ENCODE data around the gene VSTM2B. TPM values are rescaled to one million over a fixed set of nuclear protein-coding genes. Genes with fewer than 3 reads are reported as not detected.

The VSTM2B gene
- polyA plus RNA-seq, 1 donor (not counting 4 experiments of a cell fraction or from before 2014, with no cell fraction given) = not detected

DNA sequence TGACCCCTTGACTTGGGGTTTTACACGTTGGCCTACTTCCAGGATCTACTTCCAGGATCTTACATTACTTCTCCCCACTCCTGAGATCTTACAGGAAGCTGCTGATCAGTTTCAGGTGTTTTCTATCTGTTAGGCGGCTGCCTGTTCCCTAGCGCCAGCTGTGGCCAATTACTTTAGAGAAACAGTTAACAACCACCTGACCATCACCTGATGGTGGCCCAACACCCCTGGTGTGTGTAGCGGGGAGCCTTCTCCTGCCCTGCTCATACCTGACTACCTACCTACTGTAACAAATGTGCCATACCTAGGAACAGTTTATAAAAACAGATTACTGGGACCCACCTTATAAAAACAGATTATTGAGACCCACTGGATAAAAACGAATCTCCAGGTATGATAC, 77.5 kb downstream of the VSTM2B start:
- TF ChIP-seq CTCF (optimal IDR thresholded peaks at IDR 0.05 in 1 of 3, IDR thresholded peaks at IDR 0.05 in 1 of 3, conservative IDR thresholded peaks at IDR 0.05 in 1 of 3; ENCODE audit: extremely low read depth in 1 of 3, insufficient read depth in 2 of 3, low read length in 3 of 3) = no peak
- TF ChIP-seq EZH2 (IDR thresholded peaks at IDR 0.05; ENCODE audit: low read length) = no peak

DNA sequence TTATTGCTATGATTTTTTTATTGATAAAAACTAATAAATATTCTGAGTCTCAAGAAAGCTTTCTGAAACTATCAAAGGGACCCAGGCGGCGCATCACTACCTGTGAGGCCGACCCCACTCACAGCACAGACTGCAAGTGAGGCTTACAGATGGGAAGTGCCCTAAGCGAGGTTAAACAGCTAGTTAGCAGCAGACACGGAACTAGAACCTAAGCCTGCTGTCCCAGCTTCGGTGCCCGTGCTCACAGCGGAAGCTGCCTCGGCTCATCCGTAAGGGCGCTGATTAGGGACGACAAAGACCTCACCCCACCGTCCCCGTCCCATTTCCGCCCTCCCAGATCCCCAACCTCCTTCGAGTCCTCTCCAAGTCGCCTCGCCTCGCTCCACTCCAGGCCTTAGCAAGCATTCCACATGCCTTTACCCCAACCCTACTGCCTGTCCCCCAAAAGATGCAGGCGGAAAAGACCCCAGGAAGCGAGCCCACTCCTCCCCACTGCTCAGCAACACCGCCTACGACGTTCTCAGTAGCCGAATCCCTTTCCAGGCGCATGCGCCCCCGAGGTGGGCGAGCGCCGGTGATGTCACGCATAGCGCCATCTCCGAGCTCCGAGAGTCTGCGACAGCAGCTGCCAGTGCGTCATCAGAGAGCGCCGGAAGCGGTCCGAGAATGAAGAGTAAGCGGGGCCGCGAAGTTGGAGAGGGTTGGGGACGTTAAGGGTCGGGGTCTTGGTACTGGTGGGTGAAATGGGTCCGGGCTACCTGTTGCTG, 80.0 kb downstream of the VSTM2B start, which contains the start of gene POP4:
Gene POP4, plus strand, starts transcription at position 631 of the 767 bp plus-strand sequence. Its CDS starts 36 bp downstream, at position 667.
- Histone ChIP-seq H3K4me1 (ENCODE audit: control insufficient read depth, extremely low read depth, insufficient read depth, low read length) (peaks cover 6% of the 10 kb centered on the region), H3K9me3 (ENCODE audit: control insufficient read depth, low read depth, low read length) (no peaks in the 10 kb centered on the region), H3K27ac (ENCODE audit: control insufficient read depth, insufficient read depth, low read length) (peak within 1 kb of the TSS; percentile 88), H3K9ac (ENCODE audit: control insufficient read depth, extremely low read depth, insufficient read depth, low read length) (peak within 1 kb of the TSS; percentile 95), H3K79me2 (ENCODE audit: control insufficient read depth, insufficient read depth, low read length) (peaks cover 19% of the 10 kb centered on the region), H3K36me3 (ENCODE audit: control insufficient read depth in 2 of 2, extremely low read depth in 1 of 2, insufficient read depth in 2 of 2, low read length in 2 of 2) (peaks cover 6 to 18% of the 10 kb centered on the region in 2 experiments), H4K20me1 (ENCODE audit: control insufficient read depth, extremely low read depth, insufficient read depth, low read length) (no peaks in the 10 kb centered on the region), H3K4me2 (ENCODE audit: control insufficient read depth, extremely low read depth, insufficient read depth, low read depth, low read length) (peak within 1 kb of the TSS; percentile 99), H3K27me3 (ENCODE audit: control insufficient read depth, extremely low read depth, insufficient read depth, low read length) (no peaks in the 10 kb centered on the region), H3K9me1 (ENCODE audit: control insufficient read depth, extremely low read depth, insufficient read depth, low read length) (no peaks in the 10 kb centered on the region), H3K4me3 (ENCODE audit: control insufficient read depth in 2 of 3, extremely low read depth in 1 of 3, insufficient read depth in 2 of 3, low read depth in 1 of 3, low read length in 3 of 3) (peak within 1 kb of the TSS; percentile 93 to 98 (median 94)), H2AFZ (ENCODE audit: control insufficient read depth, low read length) (peak within 1 kb of the TSS; percentile 95)
- no peak for FAIRE-seq
- TF ChIP-seq EZH2 (IDR thresholded peaks at IDR 0.05; ENCODE audit: low read length) = no peak
- no peak for TF ChIP-seq CTCF (optimal IDR thresholded peaks at IDR 0.05 in 1 of 3, IDR thresholded peaks at IDR 0.05 in 1 of 3, conservative IDR thresholded peaks at IDR 0.05 in 1 of 3; ENCODE audit: extremely low read depth in 1 of 3, insufficient read depth in 2 of 3, low read length in 3 of 3)
- dilution Hi-C loops (cut with MboI; ENCODE audit: extremely low pct_ligation_motif_present, low sequenced_read_pairs) = loop anchor here (10.0 kb wide), 1 partner anchor 109 kb away; the partner anchor contains the start of gene C19orf12
- DNase-seq (ENCODE audit: low read depth, low spot score) = peak; percentile 40

More for the DNA sequence above, 77.5 kb downstream of the VSTM2B start:
- H3K9me1 ChIP-seq (ENCODE audit: control insufficient read depth, extremely low read depth, insufficient read depth, low read length) = no peaks in the 10 kb centered on the region
- H3K27me3 ChIP-seq (ENCODE audit: control insufficient read depth, extremely low read depth, insufficient read depth, low read length) = peaks cover 4% of the 10 kb centered on the region
- H3K36me3 ChIP-seq (ENCODE audit: control insufficient read depth in 2 of 2, extremely low read depth in 1 of 2, insufficient read depth in 2 of 2, low read length in 2 of 2) = no peaks in the 10 kb centered on the region
- H3K27ac ChIP-seq (ENCODE audit: control insufficient read depth, insufficient read depth, low read length) = no peak overlapping the region
- no peak overlapping the region for H3K4me2 ChIP-seq (ENCODE audit: control insufficient read depth, extremely low read depth, insufficient read depth, low read depth, low read length)
- H3K4me3 ChIP-seq (ENCODE audit: control insufficient read depth in 2 of 3, extremely low read depth in 1 of 3, insufficient read depth in 2 of 3, low read depth in 1 of 3, low read length in 3 of 3) = no peak overlapping the region
- FAIRE-seq (no peak), DNase-seq (ENCODE audit: low read depth, low spot score) (no peak)
- no peaks in the 10 kb centered on the region for H4K20me1 ChIP-seq (ENCODE audit: control insufficient read depth, extremely low read depth, insufficient read depth, low read length)
- dilution Hi-C loops (cut with MboI; ENCODE audit: extremely low pct_ligation_motif_present, low sequenced_read_pairs) = loop anchor here (10.0 kb wide), 1 partner anchor 111 kb away; the partner anchor contains the start of gene C19orf12
- H3K9ac ChIP-seq (ENCODE audit: control insufficient read depth, extremely low read depth, insufficient read depth, low read length) = no peak overlapping the region
- peaks cover 19% of the 10 kb centered on the region for H3K79me2 ChIP-seq (ENCODE audit: control insufficient read depth, insufficient read depth, low read length)
- H3K4me1 ChIP-seq (ENCODE audit: control insufficient read depth, extremely low read depth, insufficient read depth, low read length) = peaks cover 6% of the 10 kb centered on the region
- H3K9me3 ChIP-seq (ENCODE audit: control insufficient read depth, low read depth, low read length) = no peaks in the 10 kb centered on the region
- H2AFZ ChIP-seq (ENCODE audit: control insufficient read depth, low read length) = no peak overlapping the region
